NCI-H748 (cell line): ENCODE results near the gene NUP98.

Experiments used
- DNase-seq: peaks from one replicate; lab custom pipeline; 2025; ENCODE audit not compliant: unreplicated experiment; lab: John Stamatoyannopoulos, UW

The NUP98 gene

DNA sequence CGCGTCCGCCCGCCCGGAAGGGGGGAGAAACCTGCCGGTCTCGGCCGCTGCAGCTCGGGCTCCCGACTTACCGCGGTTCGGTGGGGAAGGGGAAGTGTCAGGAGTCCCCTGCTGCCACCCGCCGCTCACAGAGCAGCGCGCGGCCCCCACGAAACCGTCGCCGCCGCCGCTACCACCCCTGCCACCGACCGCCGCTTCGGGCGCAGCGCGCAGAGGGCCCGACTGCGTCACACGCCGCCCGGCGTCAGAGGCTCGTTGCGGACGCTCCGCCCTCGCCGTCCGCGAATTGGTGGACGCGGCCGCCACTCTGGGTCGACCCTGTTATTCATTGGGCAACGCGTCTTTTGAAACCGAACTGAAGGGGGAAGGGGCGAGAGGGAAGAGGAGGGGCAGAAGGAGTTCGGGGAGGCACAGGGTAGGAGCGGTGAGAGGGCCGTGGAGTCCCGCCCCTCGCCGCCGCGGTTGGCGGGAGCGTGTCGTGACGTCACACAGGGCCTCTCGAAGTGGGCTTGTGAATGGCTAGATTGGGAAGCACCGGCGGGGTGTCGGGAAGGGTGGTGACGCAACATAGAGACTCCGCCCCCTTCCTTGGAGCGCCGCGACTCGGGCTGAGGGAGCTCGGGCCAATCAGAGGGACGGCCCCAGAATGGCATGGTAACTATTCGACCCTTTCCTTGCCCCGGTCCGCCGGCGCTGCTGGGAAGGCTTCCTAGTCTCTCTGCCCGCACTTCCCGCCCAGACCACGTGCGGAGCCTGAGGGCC is at the start of gene NUP98:
Gene NUP98, minus strand, starts transcription at position 226 of the 762 bp plus-strand sequence. CDS start 15,437 bp downstream, outside the sequence.
- peak; percentile 99 for DNase-seq

DNA sequence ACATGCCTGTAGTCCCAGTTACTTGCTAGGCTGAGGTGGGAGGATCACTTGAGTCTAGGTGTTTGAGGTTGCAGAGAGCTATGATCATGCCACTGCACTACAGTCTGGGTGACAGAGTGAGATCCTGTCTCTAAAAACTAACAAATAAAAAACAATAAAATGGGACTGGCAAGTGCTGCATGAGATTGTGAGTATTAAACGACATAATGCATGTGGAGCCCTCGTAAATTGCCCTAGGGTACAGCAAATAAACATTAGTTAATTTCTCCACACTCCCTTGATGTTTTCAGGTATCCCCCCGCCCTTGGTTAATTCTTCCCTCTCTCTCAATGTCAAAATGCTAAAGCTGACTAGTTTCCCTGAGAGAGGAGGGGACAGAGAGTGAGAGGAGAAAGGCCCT is 48.3 kb upstream of the NUP98 start:
- no peak for DNase-seq

DNA sequence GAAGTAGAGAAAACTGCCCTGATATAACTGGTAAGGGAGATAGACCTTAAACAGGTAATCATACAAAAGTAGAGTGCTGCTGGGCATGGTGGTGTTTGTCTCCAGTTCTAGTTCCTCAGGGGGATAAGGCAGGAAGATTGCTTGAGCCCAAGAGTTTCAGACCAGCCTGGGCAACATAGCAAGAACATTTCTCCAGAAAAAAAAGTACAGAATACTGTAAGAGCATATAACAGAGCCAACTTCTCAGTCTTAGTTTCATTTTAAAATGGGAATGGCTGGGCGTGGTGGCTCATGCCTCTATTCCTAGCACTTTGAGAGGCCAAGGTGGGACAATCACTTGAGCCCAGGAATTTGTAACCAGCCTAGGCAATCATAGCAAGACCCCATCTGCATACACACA is 47.9 kb upstream of the NUP98 start:
- DNase-seq: no peak

DNA sequence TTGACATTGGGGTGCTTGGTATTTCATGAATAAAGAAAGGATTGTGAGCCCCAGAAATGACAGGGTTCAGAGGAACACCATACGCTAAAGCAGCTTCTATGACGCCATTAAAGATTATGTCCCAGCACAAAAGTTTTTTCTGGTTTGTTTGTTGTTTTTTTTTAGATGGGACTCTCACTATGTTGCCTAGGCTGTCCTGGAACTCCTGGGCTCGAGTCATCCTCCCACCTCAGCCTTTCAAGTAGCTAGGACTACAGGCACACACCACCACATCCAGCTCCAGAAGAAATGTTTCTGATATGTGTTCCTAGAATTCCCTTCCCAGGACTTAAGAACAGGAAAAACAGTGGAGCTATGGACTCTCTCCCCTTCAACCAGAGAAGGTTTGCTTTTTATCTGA is 46.0 kb upstream of the NUP98 start:
- DNase-seq: no peak

DNA sequence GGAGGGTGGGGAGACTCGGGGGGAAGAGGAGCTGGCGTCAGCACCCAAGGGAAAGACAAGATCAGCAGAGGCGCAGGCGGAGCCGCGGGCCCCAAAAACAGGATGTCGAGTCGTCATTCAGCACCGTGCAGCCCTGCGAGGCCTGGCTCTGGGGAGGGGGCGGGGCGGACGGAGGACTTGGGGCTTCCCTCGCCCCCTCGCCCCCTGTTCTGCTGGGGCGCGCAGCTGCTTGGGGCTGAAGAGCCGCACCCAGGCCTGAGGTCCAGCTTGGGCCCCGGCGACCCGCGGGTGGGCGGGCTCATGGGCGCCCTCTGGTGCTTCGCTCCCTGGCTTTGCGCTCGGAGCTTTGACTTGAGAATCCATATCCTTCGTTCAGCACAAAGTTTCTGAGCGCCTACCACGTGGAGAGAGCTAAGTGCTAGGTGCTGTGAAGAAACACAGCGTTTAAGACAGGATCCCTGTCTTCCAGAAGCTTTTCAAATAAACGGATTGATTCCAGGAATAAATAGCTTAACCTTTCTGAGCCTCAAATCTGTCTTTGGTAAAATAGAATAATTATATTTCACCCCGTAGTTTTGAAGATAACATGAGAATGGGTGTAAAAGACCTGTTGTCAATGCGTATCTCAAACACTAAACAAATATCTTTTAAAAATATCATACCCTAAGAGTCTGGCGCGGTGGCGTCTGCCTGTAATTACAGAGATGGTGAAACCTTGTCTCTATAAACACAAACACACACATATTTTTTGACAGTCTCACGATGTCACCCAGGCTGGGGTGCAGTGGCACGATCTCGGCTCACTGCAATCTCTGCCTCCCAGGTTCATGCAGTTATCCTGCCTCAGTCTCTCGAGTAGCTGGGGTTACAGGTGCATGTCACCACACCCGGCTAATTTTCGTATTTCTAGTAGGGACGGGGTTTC is 44.3 kb upstream of the NUP98 start:
- DNase-seq: peak; percentile 88

DNA sequence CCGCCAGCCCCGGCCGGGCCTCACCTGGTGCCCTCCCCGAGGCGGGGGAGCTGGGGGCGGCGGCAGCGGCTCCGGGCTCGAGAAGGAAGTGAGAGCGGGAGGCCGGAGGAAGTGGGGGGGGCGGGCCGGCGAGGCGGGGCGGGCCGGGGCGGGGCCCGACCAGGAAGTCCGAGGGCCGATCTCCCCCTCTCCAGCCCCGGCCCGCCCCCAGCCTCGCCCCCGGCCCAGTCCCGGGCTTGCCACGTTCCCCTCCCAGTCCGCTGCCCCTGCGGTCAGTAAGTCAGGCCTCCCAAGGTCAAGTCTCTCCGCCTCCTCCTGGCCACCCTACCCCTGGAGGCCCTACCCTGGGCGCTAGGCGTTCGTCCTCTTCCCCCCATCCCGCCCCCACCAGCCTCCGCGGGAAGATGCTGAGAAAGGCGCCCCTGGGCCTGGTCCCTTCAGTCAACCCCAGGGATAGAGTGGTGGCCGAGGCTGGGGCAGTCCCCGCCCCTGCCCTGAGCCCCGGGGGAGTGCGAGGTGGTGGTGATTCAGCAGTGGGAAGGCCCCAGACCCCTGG is 43.6 kb upstream of the NUP98 start, which contains the start of gene RHOG:
Gene RHOG, minus strand, starts transcription at position 90 of the 556 bp plus-strand sequence. CDS start 12,821 bp downstream, outside the sequence.
- peak; percentile 70 for DNase-seq

DNA sequence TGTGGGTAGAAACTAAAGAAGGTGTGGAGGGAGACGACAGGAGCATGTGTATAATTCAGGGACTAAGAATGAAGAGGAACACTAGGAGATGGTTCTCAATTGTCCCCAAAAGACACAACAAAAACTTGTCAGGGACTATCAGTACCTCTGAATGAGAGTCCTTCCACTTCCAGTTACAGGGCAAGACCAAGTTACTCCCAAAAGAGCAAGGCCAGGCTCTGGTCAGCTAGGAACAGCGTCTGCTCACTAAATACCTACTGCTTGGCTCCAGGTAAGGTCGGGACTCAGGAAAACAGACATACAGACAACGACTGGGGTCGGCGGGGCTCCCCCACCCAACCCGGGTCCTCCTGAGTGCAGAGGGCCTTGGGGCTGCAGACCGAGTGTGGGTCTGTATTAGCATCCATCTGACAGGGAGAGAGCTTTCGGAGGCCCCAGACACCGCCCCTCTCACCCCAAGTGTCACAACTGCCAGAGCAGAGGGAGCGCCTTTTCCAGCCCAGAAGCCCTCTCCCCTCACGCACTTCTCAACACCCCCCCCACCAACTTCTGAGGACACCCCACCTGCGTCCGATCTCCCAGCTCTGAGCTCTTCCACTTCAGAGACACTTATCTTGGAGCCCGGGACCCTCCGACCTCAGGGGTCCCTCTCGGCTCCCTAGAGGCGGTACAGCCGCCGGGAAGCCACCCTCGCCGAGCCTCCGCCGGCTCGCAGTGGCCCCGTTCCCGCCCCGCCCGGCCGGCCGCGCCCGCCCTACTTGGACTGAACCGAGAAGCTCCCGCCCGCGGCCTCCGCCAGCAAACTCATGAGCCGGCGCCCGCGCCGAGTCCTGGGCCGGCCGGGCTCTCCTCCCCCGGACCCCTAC is 42.9 kb upstream of the NUP98 start:
- no peak for DNase-seq

DNA sequence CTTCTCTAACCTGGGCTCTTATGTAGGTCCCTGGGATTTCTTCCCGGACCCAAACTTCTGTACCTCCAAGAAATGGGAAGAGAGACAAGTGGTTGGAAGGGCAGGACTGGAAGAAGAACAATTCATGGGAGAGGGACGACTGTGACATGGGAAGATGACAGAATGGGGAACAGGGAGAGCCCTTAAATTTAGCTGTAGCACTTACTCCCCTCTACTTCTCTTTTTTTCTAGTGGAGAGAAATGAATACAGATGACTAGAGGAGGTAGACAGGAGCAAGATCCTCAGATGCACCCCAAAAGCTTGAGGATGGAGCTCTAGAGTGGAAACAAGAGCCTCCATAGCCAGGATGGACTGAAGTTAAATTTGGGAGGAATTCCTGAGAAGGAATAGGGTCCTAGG is 41.1 kb upstream of the NUP98 start:
- no peak for DNase-seq

DNA sequence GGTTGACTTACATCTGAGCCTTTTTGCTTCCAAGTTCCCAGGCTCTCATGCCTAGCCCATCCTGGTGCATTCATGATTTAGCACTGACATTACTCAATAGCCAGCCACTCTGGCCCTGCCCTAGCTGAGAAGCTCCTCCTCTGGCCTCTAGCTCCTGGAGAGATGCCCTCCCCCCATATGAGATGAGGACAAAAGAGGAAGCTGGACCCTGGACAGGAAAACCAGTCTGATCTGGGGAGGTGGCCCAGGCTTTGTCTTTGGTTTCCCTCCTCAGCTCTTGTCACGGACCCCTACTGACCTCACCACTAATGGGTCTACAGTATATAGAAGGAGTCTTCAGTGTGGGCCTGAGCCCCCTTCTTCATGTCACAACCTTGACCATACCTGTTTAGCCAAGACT is 40.4 kb upstream of the NUP98 start:
- DNase-seq: no peak

DNA sequence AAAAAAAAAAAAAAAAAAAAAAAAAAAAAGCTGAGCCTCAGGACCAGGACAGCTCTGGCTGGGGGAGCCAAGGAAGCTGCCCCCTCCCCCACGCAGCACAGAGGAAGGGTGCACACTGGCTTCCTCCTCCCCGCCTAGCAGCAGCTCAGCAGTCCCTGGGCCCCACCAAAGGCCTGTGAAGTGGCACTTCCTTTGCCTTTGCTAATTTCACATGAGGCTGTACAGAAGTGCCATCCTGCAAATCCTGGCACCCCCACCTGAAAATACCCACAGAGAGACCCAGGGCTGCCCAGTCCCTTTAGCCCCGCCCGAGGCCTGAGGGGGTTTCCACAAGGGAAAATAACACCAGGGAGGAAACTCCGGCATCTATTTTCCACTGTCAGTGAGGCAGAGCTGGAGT is 39.5 kb upstream of the NUP98 start:
- DNase-seq: no peak

DNA sequence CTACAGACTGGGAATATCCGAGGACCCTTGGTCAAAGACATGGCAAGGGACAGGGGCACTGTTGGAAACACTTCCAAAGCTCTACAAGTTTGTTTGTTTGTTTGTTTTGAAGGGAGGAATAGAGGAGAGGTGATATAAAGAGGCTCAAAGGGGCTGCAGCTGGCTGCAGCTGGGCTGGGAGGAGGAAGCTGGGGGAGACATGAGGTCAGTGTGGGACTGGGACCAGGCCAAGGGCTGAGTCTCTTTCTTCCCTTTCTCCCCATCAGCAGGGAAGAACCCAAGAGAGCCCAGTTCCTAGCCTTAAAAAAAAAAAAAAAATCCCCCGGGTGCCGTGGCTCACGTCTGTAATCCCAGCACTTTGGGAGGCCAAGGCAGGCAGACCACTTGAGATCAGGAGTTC is 38.4 kb upstream of the NUP98 start:
- no peak for DNase-seq

DNA sequence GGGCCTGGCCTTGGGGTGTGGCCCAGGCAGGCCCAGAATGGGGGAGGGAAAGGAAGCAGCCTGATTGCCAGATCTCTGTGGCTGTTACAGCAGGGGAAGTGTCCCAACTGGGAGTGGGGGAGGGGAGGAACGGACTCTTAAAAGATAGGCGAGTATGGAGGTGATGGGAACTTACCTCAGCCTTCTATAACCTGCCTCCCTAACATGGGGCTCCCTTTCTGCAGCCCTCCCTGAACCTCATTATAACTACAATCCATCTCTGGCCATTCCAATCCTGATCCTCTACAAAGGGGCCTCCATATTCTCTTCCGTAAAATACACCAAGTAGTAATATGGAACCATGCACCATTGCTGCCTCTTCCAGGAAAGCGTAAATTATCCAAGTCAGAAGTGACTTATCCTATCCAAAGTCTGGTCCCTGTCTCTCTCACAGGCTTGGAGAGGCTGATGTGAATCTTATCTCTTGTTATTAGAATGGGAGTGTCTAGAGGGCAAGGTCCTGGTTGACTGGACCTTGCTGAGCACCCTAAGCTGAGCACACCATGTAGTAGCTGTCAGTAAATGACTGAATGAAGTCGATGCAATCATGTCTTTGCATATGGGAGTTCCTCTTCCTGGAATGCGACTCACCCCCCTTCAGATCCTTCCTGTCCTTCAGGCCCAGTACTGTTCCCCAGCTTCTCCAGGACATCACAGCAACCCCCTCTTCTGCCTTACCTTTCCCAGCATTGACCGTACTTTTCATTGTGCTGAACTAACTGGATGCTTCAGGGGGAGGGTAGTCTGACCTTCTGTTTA is 37.5 kb upstream of the NUP98 start:
- no peak for DNase-seq

DNA sequence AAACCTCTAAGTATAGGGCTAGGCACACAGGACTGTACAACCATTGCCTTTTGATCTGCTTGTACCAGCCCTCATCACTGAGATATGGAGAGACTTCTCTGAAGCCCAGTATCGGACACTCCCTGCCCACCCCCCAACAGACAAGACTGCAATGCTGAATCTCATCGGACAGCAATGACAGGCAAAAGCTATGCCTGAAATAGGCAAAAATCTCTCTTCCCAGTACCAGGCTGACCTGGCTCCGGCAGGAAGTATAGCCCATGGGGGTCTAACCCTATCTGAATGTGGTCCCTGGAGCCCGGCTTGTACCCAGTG is 37.0 kb upstream of the NUP98 start:
- DNase-seq: no peak

DNA sequence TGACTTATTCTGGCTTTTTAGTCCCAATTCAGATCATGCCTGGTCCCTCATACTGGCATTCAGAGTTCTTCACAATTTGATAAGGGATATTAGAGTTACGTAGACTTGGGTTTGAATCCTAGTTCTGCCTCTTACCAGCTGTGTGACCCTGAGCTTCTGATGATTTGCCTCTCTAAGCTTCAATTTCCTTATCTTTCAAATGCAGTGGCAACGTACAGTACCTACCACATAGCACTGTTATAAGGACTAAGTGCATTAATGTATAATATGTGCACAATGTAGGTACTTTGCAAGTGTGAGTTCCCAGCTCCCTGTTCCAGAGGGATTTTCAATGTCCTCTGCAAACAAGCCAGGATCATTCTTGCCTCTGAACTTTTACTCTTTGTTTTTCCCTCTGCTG is 36.1 kb upstream of the NUP98 start:
- DNase-seq: no peak

DNA sequence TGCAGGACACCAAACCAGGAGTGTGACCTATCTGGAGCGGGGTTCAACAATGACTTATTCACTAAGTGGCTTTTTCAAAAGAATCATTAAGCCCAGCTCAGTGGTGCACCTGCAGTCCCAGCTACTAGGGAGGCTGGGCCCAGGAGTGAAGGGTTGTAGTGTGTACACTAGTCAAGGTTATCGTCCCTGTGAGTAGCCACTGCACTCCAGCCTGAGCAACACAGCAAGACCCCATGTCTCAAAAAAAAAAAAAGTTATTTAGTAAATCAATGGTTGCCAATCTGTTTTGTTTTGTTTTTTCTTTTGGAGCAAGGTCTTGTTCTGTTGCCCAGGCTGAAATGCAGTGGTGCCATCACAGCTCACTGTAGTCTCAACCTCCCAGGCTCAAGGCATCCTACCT is 35.5 kb upstream of the NUP98 start:
- DNase-seq: no peak

DNA sequence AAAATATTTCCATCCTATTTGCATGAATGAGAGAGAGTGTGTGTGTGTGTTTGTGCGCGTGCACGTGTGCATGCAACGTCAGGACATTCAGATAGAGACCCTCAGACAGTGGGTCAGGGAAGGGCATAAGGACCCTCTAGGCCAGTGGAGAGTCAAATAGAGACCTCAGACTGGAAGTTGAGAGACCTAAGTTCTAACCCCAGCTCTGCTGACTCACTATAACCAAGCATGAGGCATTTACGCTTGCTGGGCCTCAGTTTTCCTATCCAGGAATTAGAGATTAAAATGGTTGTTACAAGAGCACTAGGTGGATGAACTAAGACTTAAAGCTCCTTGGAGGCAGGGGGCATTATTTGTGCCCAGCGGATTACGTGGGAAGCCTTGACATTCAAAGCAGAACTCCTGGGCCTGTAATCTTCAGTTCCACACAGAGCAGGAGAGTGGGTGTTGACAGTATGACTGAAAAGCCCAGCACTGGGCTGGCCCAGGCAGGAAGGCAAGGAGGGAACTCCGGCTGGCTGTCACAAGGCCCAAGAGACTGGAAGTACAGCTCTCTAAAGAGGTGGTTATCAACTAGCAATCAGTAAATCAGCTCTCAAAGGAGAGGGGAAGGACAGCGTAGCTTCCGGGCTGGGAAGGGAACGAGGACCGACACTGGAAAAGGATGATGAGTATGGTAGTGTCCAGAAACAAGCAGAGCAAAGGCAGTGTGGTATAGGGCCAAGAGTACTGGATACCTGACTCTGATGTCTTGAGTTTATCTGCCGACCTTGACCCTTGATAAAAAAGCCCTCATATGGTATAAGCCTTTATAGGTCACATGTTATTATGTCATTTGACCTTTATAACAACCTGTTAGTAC is 34.3 kb upstream of the NUP98 start:
- DNase-seq: no peak

DNA sequence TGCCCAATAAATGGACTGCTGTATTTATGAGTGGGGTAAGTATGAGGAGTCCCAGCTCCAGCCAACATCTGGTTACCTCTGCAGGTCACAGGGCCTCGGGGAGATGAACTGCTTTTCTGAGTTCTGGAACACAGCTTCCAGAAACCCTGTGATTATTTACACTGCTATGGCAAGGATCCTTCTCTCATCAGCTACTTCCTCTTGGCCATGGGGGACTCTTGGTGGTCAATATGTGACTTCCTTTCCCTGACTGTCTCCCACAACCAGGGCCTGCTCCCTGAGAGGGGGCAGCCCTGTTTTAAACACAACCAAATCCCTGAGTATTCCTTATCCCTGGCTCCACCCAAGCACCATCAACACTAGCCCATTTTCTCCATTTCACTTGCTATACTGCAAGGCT is 33.4 kb upstream of the NUP98 start:
- DNase-seq: no peak

DNA sequence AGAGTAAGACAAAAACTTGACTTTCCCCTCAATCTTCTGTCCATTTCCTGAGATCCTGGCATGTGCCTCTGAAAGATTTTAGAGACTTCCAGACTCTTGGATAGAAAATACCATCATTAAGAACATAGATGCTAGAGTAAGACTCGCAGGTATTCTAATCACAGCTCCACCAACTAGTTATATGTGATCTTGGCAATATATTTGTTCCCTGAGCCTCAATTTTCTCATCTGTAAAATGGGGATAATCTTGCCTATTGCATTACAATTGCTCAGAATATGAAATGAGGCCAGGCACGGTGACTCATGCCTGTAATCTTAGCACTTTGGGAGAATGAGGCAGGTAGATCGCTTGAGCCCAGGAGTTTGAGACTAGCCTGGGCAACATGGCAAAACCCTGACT is 32.7 kb upstream of the NUP98 start:
- DNase-seq: no peak
